ENCODE results near the gene CYP11A1.
A peak's percentile ranks its signal among the peaks of the same experiment; 100 is the strongest.

Gene CYP11A1

GRCh38 chr15:74330861-74331408, 36.5 kb downstream of the CYP11A1 start:
- Histone ChIP-seq H3K4me3 (ENCODE audit: low read length) (no peak overlapping the region), H3K36me3 (ENCODE audit: control insufficient read depth, insufficient read depth, low read length) (no peaks in the 10 kb centered on the region), H3K9me3 (ENCODE audit: control insufficient read depth, low read length) (no peaks in the 10 kb centered on the region), H3K27me3 (ENCODE audit: control insufficient read depth, insufficient read depth, low read length) (no peaks in the 10 kb centered on the region), H3K9ac (ENCODE audit: low read length) (no peak overlapping the region), H3K4me1 (ENCODE audit: control insufficient read depth, insufficient read depth, low read length) (no peaks in the 10 kb centered on the region)

DNA sequence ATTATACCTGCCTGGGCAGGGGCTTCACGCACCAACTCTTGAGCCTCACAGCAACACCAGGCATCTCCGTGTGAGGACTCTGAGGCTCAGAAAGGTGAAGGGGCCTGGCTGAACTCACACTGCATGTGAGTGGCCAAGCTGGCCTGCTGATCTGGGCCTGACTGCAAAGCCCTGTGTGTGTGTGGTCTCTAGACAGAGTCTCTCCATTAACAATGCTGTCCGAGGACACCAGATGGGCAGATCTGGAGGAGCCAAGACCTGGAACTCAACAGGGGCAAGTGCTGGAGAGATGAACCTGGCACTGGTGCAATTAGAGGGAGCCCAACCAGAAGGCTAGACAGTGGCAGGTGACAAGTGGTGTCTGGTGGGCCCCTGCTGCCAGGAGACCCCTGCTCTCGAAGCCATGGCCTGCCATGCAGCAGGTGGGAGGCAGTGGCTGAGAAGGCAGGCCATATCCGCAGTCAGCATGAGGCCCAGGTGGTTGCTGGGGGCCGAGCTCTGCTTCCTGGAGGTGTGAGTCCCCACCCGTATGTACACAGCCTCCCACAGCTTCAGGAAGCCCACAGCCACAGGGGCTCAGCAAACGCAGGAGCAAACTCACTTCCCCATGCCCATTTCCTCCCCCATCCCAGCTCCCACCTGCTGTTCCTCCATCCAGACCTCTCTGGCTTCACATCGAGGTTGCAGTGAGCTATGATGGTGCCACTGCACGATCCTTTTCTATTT, 39.0 kb downstream of the CYP11A1 start:
- Histone ChIP-seq H3K27me3 (ENCODE audit: control insufficient read depth, insufficient read depth, low read length) (no peaks in the 10 kb centered on the region), H3K36me3 (ENCODE audit: control insufficient read depth, insufficient read depth, low read length) (no peaks in the 10 kb centered on the region), H3K9ac (ENCODE audit: low read length) (no peak overlapping the region), H3K9me3 (ENCODE audit: control insufficient read depth, low read length) (no peaks in the 10 kb centered on the region), H3K4me3 (ENCODE audit: low read length) (no peak overlapping the region), H3K4me1 (ENCODE audit: control insufficient read depth, insufficient read depth, low read length) (no peaks in the 10 kb centered on the region)

- Histone ChIP-seq H3K9me3 (ENCODE audit: control insufficient read depth, low read length) (no peaks in the 10 kb centered on the region), H3K27me3 (ENCODE audit: control insufficient read depth, insufficient read depth, low read length) (no peaks in the 10 kb centered on the region), H3K36me3 (ENCODE audit: control insufficient read depth, insufficient read depth, low read length) (no peaks in the 10 kb centered on the region), H3K9ac (ENCODE audit: low read length) (no peak overlapping the region), H3K4me1 (ENCODE audit: control insufficient read depth, insufficient read depth, low read length) (no peaks in the 10 kb centered on the region), H3K4me3 (ENCODE audit: low read length) (no peak overlapping the region)
Measured at GRCh38 chr15:74327756-74328155, 39.7 kb downstream of the CYP11A1 start.

- Histone ChIP-seq H3K36me3 (ENCODE audit: control insufficient read depth, insufficient read depth, low read length) (no peaks in the 10 kb centered on the region), H3K4me3 (ENCODE audit: low read length) (no peak overlapping the region), H3K4me1 (ENCODE audit: control insufficient read depth, insufficient read depth, low read length) (no peaks in the 10 kb centered on the region)
Measured at GRCh38 chr15:74326746-74327145, 40.7 kb downstream of the CYP11A1 start.

GRCh38 chr15:74324714-74325113, 42.7 kb downstream of the CYP11A1 start:
- H3K4me3 ChIP-seq (ENCODE audit: low read length), result no peak overlapping the region
- H3K4me1 ChIP-seq (ENCODE audit: control insufficient read depth, insufficient read depth, low read length), result peaks cover 5% of the 10 kb centered on the region
- no peaks in the 10 kb centered on the region for H3K36me3 ChIP-seq (ENCODE audit: control insufficient read depth, insufficient read depth, low read length)
- no peaks in the 10 kb centered on the region for H3K9me3 ChIP-seq (ENCODE audit: control insufficient read depth, low read length)
- H3K9ac ChIP-seq (ENCODE audit: low read length), result no peak overlapping the region
- H3K27me3 ChIP-seq (ENCODE audit: control insufficient read depth, insufficient read depth, low read length), result no peaks in the 10 kb centered on the region

More at GRCh38 chr15:74326746-74327145, 40.7 kb downstream of the CYP11A1 start:
- no peaks in the 10 kb centered on the region for H3K27me3 ChIP-seq (ENCODE audit: control insufficient read depth, insufficient read depth, low read length)
- H3K9ac ChIP-seq (ENCODE audit: low read length), result no peak overlapping the region
- H3K9me3 ChIP-seq (ENCODE audit: control insufficient read depth, low read length), result no peaks in the 10 kb centered on the region

DNA sequence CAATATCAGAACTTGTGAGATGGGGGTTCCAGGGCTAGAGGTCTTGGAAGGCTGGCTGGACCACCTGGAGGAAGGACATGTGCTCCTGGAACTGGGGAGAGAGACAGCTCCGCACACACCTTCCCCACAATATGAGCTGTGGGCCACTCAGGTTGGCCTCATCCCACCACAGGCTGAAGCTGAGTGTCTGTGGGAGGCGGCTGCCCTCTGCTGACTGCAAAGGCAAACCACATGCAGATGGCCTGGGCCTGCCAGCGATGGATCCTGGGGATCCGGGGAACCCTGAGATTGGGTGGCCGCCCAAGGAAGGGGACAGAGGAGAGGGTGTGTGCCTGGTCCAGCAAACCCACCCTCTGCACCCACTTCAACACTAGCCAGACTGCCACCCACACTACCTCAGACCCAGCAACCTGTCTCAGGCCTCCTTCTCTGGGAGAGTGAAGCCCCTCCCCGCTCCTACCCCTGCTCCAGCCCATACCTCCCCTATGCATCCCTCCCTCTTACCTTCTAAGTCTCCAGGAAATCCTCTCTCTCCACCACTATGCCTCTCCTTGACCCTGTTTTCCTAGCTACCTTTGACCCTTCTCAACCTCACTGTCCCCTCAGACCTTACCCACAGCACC, 44.8 kb downstream of the CYP11A1 start:
- H3K4me1 ChIP-seq (ENCODE audit: control insufficient read depth, insufficient read depth, low read length), result peaks cover 22% of the 10 kb centered on the region
- H3K9me3 ChIP-seq (ENCODE audit: control insufficient read depth, low read length), result no peaks in the 10 kb centered on the region
- no peak overlapping the region for H3K9ac ChIP-seq (ENCODE audit: low read length)
- no peak overlapping the region for H3K4me3 ChIP-seq (ENCODE audit: low read length)
- no peaks in the 10 kb centered on the region for H3K36me3 ChIP-seq (ENCODE audit: control insufficient read depth, insufficient read depth, low read length)
- no peaks in the 10 kb centered on the region for H3K27me3 ChIP-seq (ENCODE audit: control insufficient read depth, insufficient read depth, low read length)

DNA sequence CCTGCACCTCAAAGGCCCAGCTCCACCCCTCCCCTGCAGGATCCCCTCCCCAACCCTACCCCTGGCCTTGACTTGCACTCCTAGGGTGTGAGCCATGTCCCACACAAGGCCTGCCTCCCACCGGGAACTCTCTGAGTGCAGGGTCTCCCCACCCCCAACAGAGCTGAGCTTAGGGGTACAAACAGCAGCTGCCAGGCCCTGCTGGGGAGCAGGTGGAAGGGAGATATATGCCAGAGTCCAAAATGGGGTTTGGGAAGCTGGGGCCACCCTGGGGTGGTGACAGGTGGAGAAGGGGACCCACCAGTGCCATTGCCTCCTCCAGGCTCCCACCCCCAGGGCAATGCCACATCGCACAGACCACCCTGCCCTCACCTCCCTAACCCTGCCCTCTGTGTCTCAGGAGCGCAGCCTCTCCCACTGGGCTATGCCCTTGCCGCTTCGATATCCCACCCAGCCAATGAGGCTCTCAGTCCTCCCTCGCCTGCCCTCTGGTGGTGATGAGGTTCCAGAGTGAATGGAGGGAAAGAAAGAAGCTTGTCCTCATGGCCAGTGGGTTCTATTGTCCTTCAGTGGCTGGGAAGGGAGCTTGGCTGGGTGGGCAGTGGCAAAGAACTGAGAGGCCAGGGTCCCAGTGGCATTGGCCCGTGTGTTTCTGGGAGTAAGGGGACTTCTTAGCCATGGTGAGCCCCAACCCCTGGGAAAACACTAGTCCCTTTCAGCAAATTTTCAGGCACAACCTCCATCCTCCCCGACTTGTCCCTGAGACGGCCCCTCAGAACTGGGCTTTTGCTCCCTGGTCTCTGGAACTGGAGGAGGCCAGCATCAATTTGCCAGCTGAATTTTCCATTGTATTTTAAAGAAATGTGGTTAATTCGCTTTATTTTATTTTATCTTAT, 46.8 kb downstream of the CYP11A1 start:
- peaks cover 22% of the 10 kb centered on the region for H3K4me1 ChIP-seq (ENCODE audit: control insufficient read depth, insufficient read depth, low read length)
- no peaks in the 10 kb centered on the region for H3K9me3 ChIP-seq (ENCODE audit: control insufficient read depth, low read length)
- H3K36me3 ChIP-seq (ENCODE audit: control insufficient read depth, insufficient read depth, low read length), result no peaks in the 10 kb centered on the region
- H3K27me3 ChIP-seq (ENCODE audit: control insufficient read depth, insufficient read depth, low read length), result no peaks in the 10 kb centered on the region
- H3K9ac ChIP-seq (ENCODE audit: low read length), result no peak overlapping the region
- H3K4me3 ChIP-seq (ENCODE audit: low read length), result no peak overlapping the region

- Histone ChIP-seq H3K4me3 (ENCODE audit: low read length) (no peak overlapping the region), H3K4me1 (ENCODE audit: control insufficient read depth, insufficient read depth, low read length) (peaks cover 22% of the 10 kb centered on the region), H3K9me3 (ENCODE audit: control insufficient read depth, low read length) (no peaks in the 10 kb centered on the region), H3K36me3 (ENCODE audit: control insufficient read depth, insufficient read depth, low read length) (no peaks in the 10 kb centered on the region), H3K9ac (ENCODE audit: low read length) (peak overlapping the region; percentile 28), H3K27me3 (ENCODE audit: control insufficient read depth, insufficient read depth, low read length) (no peaks in the 10 kb centered on the region)
Measured at GRCh38 chr15:74319596-74320351, 47.7 kb downstream of the CYP11A1 start.

GRCh38 chr15:74319138-74319460, 48.3 kb downstream of the CYP11A1 start:
- no peaks in the 10 kb centered on the region for H3K27me3 ChIP-seq (ENCODE audit: control insufficient read depth, insufficient read depth, low read length)
- no peaks in the 10 kb centered on the region for H3K9me3 ChIP-seq (ENCODE audit: control insufficient read depth, low read length)
- H3K36me3 ChIP-seq (ENCODE audit: control insufficient read depth, insufficient read depth, low read length), result no peaks in the 10 kb centered on the region
- peaks cover 22% of the 10 kb centered on the region for H3K4me1 ChIP-seq (ENCODE audit: control insufficient read depth, insufficient read depth, low read length)
- H3K4me3 ChIP-seq (ENCODE audit: low read length), result no peak overlapping the region
- H3K9ac ChIP-seq (ENCODE audit: low read length), result no peak overlapping the region

DNA sequence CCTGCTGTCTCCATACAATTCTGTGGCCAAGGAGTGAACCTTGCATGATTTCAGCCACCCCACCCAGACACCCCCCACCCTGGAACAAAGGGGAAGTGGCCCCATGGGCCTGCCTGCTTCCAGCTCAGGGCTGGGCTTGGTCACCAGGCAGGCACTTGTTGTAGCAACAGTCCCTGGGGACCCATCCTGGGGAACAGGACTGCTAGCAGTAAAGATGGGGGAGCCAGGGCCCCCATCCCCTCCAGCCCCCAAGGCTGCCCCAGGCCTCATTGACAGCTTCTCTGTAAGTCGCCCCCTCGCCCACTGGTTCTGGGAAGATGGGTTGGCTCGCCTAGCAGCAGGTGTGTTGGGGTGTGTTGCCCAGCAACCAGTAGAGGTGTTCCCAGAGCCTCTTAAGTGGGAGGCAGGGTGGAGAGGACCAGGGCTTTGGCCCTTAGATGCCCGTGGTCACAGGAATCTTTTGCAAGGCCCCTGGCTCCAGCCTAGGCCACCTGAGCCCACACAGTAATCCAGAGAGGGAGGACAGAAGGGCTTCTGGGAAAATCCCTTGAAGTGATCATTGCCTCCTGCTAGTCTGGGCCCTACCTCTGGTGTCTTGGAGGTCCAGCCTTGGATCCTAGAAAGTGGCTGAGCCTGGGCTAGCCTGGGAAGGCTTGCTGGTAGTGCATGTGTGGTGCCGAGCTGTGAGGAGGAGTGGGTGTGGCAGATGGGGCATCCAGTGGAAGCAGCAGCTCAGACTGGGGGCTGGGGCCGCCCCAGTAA, 48.9 kb downstream of the CYP11A1 start:
- H3K4me3 ChIP-seq (ENCODE audit: low read length), result no peak overlapping the region
- H3K27me3 ChIP-seq (ENCODE audit: control insufficient read depth, insufficient read depth, low read length), result no peaks in the 10 kb centered on the region
- peak overlapping the region; percentile 39 for H3K9ac ChIP-seq (ENCODE audit: low read length)
- H3K9me3 ChIP-seq (ENCODE audit: control insufficient read depth, low read length), result no peaks in the 10 kb centered on the region
- no peaks in the 10 kb centered on the region for H3K36me3 ChIP-seq (ENCODE audit: control insufficient read depth, insufficient read depth, low read length)
- peaks cover 22% of the 10 kb centered on the region for H3K4me1 ChIP-seq (ENCODE audit: control insufficient read depth, insufficient read depth, low read length)

GRCh38 chr15:74317820-74318375, 49.5 kb downstream of the CYP11A1 start:
- no peaks in the 10 kb centered on the region for H3K9me3 ChIP-seq (ENCODE audit: control insufficient read depth, low read length)
- H3K36me3 ChIP-seq (ENCODE audit: control insufficient read depth, insufficient read depth, low read length), result no peaks in the 10 kb centered on the region
- peaks cover 22% of the 10 kb centered on the region for H3K4me1 ChIP-seq (ENCODE audit: control insufficient read depth, insufficient read depth, low read length)
- H3K4me3 ChIP-seq (ENCODE audit: low read length), result no peak overlapping the region
- H3K9ac ChIP-seq (ENCODE audit: low read length), result peak overlapping the region; percentile 39
- no peaks in the 10 kb centered on the region for H3K27me3 ChIP-seq (ENCODE audit: control insufficient read depth, insufficient read depth, low read length)
